ENCODE results near the gene UBASH3A.

DNA sequence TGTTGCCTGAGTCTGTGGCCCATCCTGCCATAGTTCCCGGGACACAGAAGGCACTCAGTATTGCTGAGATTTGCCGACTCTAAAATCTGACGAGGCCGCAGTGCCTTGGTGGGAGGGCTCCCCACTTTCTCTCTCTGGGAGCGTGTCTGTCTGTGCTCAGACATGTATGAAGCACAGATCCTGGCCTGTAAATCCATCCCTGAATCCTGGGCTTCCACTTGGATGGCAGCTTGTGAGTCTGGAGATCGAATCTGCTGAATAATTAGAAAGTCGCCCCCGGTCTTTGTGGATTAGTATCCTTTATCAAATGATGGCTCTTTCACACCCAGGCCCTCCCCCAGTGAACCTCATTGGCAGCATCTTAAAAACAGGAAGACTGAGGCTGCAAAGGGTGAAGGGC lies 10.4 kb downstream of the UBASH3A start:
- TF ChIP-seq, protein P1, sequence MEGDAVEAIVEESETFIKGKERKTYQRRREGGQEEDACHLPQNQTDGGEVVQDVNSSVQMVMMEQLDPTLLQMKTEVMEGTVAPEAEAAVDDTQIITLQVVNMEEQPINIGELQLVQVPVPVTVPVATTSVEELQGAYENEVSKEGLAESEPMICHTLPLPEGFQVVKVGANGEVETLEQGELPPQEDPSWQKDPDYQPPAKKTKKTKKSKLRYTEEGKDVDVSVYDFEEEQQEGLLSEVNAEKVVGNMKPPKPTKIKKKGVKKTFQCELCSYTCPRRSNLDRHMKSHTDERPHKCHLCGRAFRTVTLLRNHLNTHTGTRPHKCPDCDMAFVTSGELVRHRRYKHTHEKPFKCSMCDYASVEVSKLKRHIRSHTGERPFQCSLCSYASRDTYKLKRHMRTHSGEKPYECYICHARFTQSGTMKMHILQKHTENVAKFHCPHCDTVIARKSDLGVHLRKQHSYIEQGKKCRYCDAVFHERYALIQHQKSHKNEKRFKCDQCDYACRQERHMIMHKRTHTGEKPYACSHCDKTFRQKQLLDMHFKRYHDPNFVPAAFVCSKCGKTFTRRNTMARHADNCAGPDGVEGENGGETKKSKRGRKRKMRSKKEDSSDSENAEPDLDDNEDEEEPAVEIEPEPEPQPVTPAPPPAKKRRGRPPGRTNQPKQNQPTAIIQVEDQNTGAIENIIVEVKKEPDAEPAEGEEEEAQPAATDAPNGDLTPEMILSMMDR (IDR thresholded peaks at IDR 0.05) = no peak
- no peak for TF ChIP-seq POLR2A (IDR thresholded peaks at IDR 0.05)
- TF ChIP-seq POLR2AphosphoS5 (IDR thresholded peaks at IDR 0.05) = no peak
